Stimulated activated CD4-positive, alpha-beta T cell treated with anti-CD3 and anti-CD28 coated beads, Interleukin-4, amount 100 ng/mL, for 48 hours (primary cell): ENCODE measurements around the gene FAM177A1.
A peak's percentile ranks its signal among the peaks of the same experiment; 100 is the strongest.
"Not testable (repeated sequence)": the region's sequence is repeated elsewhere in the genome, so short reads cannot be mapped to it uniquely, and the experiment has no call there.

Experiments used
- DNase-seq, 2 donors: peaks; one replicate each; pipeline ENCODE4 v3.0.0-alpha.2; 2020; ENCODE audit warnings: low read depth in 2 of 2

Gene FAM177A1

GRCh38 chr14:35046048-35046750 is at the start of gene FAM177A1:
TSS of gene FAM177A1 (plus strand) at chr14:35046272. CDS start at chr14:35046464, 192 bp downstream.
- DNase-seq, result peak; percentile 97 to 98

DNA sequence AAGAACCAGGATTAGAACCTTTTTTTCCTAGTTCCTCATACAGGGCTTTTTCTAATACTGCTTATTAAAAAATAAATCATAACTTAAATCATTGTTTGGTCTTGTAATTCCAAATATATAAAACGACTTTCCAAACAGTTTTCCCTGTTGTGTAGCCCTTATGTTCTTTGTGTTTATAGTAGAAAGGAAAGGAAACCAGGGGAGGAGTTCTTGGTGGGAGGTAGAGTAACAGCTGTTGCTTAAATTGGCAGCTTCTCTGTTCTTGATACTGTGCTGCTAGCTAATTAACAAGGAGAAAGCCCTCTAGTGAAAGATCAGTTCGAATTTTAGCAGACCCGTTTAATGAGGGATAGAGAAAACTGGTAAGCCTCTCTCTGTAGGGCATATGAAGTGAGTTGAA is 48.3 kb upstream of the FAM177A1 start:
- no peak for DNase-seq

DNA sequence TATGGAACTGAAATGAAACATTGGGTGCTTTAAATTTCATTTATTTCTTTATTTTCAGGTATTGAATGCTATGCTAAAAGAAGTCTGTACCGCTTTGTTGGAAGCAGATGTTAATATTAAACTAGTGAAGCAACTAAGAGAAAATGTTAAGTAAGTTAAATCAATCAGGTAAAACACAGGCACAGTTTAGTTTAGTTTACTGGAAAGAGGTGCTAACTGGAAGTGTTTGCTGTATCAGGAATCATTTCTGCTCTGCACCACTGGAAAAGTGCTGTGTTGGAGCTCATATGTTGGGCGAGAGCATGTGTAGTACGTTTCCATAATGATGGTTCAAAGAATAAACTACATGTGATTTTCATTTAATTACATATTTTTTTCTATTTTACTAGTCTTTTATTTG is 46.6 kb upstream of the FAM177A1 start:
- no peak for DNase-seq

DNA sequence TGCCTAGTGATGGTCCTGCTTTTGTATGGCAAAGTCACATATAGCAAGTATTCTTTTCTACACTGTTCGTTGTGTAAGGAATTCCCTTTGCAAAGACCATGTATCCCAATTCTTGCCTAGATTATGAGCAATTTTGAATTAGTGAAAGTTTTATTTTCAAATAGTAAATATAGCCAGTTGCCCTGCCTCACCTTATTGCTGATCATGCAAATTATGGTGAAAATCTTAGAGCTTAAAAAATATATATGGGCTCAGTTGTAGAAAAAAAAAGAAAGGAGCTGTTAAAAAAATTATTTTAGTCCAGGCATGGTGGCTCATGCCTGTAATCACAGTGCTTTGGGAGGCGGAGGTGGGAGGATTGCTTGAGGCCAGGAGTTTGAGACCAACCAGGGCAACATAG is 44.5 kb upstream of the FAM177A1 start:
- no peak for DNase-seq

GRCh38 chr14:35004839-35005238 is 41.2 kb upstream of the FAM177A1 start:
- DNase-seq, result no peak

GRCh38 chr14:35016568-35016967 is 29.5 kb upstream of the FAM177A1 start:
- no peak for DNase-seq

DNA sequence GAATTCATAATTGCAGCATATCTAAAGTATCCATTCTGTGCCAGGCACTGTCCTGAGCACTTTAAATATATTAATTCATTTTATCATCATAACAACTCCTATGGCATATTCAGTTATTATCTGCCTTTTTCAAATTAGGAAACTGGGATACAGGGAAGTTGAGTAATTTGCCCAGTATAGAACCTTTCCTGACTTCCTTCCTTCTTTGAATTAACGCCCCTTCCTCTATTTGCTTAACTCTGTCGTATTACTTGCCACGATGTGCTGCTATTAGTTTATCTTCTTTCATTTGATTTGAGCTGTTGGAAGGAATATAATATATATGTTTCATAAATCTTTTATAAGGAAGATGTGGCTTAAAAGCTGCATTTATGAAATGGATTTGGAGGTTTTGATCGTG is 25.4 kb upstream of the FAM177A1 start:
- no peak for DNase-seq

DNA sequence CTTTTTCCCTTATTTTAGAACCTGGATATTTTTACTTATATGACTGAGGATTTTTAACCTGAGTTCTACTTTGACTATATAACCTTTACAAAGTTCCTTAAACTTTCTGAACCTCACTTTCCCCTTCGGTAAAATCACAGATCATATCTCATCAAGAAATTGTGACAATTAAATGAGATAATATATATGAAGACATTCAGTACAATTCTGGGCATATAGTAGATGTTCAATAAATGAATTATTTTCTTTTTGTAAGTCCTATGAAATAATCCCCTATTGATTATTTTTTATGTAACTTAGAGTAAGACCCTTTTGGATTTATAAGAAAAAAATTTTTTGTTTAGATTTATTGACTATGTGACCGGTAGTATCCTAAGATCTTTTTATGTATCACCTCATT is 17.6 kb upstream of the FAM177A1 start:
- DNase-seq, result no peak

GRCh38 chr14:35032562-35032961 is 13.5 kb upstream of the FAM177A1 start:
- no peak for DNase-seq

GRCh38 chr14:35034440-35034833 is 11.6 kb upstream of the FAM177A1 start:
- DNase-seq, result no peak

DNA sequence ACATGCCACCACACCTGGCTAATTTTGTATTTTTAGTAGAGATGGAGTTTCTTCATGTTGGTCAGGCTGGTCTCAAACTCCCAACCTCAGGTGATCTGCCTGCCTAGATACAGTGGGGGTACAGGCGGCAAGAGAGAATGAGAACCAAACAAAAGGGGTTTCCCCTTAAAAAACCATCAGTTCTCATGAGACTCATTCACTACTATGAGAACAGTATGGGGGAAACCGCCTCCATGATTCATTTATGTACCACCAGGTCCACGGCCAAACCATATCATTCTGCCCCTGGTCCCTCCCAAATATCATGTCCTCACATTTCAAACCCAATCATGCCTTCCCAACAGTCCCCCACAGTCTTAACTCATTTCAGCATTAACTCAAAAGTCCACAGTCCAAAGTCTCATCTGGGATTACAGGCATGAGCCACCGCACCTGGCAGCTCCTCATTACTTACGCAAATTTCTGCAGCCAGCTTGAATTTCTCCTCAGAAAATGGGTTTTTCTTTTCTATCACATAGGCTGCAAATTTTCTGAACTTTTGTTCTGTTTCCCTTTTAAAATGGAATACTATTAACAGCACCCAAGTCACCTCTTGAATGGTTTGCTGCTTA is 11.0 kb upstream of the FAM177A1 start:
- not testable (repeated sequence) for DNase-seq

DNA sequence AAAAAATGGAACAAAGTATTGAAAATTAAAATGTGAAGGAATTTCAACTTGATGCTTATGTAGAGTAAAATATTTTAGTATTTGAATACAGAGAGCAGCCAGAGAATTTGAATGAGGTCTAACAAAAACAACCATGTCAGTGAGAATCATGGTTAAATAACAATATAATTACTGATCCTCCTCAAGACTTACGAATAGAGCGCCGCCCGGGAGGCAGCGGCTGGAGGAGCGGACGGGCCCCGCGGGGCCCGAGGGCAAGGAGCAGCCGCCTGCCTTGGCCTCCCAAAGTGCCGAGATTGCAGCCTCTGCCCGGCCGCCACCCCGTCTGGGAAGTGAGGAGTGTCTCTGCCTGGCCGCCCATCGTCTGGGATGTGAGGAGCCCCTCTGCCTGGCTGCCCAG is 7.8 kb upstream of the FAM177A1 start:
- DNase-seq, result not testable (repeated sequence)

- DNase-seq, result no peak
Measured at GRCh38 chr14:35042632-35043031, 3.4 kb upstream of the FAM177A1 start.

DNA sequence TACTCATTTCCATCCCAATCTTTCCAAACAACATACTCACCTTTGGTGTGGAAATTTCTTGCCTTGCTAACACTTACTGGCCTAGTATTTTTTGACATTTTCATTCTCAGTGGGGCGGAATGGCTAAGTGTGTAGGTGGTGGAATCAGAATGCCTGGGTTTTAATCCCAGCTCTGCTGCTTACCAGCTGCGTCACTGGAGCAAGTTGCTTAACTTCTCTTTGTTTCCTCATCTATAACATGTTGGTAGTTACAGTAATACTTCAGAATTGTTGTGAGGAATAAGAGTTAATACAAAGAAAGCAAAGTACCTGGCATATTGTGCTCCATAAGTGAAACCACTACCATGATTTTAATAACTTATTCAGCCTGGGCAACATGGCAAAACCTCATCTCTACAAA is 3.0 kb upstream of the FAM177A1 start:
- no peak for DNase-seq

GRCh38 chr14:35044939-35045797 is 904 bp upstream of the FAM177A1 start:
- no peak for DNase-seq

DNA sequence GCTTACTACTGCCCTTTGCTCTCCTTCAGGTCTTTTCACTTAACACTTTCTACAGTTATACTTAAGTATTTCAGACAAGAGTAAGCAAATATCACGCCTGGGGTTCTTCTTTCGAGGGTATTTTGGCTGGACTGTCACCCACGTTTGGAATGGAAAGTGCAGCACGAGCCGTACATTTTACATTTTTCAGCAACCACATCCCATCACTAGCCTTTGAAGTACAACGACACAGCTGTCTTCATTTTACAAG is 349 bp upstream of the FAM177A1 start:
- no peak for DNase-seq

GRCh38 chr14:35046751-35047536 is 872 bp downstream of the FAM177A1 start:
- DNase-seq, result no peak

DNA sequence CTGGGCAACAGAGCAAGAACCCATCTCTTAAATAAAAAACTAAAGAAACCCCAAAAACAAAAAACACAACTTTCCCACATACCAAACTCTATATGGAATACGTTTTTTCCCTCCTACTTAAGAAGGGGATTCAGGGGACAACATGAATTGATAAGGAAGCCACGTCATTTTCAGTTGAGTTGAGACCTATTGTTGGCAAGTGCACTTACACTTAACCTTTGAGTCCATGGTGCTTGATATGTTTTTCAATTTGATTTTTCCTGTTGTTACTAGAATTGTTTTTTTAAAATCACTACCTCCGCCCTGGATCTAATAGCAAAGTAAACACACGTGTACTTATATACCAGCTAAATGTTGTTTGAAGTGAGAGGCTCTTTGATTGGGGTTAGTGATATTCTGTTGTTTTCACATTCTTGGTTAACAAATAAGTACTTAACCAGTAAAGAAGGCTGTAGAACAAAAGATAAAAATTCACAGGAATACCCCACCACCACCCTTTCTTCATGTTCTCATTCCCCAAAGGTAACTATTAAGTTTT is 2.0 kb downstream of the FAM177A1 start:
- DNase-seq, result no peak

- DNase-seq, result no peak
Measured at GRCh38 chr14:35050652-35051051, 4.6 kb downstream of the FAM177A1 start.

- no peak for DNase-seq
Measured at GRCh38 chr14:35051796-35052195, 5.7 kb downstream of the FAM177A1 start.

DNA sequence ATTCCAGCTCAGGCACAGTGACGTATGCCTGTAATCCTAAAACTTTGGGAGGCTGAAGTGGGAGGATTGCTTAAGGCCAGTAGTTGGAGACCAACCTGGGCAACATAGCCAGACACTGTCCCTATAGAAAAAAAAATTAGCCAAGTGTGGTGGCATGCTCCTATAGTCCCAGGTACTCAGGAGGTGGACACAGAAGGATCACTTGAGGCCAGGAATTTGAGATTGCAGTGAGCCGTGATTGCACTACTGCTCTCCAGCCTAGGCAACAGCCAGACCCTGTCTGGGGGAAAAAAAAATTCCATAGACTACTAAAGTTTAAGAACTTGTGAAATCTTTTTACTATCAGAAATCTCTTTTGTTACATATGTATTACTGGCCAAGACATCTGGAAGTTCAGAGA is 6.6 kb downstream of the FAM177A1 start:
- DNase-seq, result no peak
